ENCODE measurements around the gene HIGD1C.
"Not testable (repeated sequence)": the region's sequence is repeated elsewhere in the genome, so short reads cannot be mapped to it uniquely, and the experiment has no call there.

The HIGD1C gene

GRCh38 chr12:50952510-50952909 lies at the start of gene HIGD1C:
HIGD1C (plus strand) TSS chr12:50952544; CDS start chr12:50953999, 1,455 bp downstream.
- H3K36me3 Mint-ChIP-seq (ENCODE audit: insufficient read depth), result no peaks in the 10 kb centered on the region
- DNase-seq (ENCODE audit: low spot score in 2 of 2) (no peak), ATAC-seq (replicated peaks; ENCODE audit: extremely low read depth, poor library complexity, severe bottlenecking) (no peak)
- H3K4me3 Mint-ChIP-seq, result no peak within 1 kb of the TSS
- H3K9me3 Mint-ChIP-seq, result no peaks in the 10 kb centered on the region
- no peaks in the 10 kb centered on the region for H3K4me1 Mint-ChIP-seq
- no peak within 1 kb of the TSS for H3K27ac Mint-ChIP-seq (ENCODE audit: low read depth)
- no peaks in the 10 kb centered on the region for H3K27me3 Mint-ChIP-seq

DNA sequence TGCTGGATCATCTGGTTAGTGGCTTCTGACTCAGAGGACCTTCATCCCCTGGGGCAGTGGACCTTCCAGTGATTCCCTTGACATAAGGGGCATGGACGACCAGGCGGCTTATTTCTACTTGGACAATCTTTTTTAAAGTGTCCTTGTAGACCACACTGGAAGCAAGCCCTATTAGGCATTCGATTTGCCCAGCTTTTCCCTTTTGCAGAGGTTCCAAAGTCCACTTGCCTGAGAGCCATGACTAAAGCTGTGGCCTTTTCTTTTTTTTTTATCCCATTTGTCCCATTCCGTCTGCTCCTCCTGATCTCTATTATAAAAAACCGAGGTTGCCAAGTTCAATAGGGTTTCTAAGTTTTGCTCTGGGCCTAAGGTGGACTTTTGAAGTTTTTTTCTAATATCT lies 43.9 kb upstream of the HIGD1C start:
- H3K27ac Mint-ChIP-seq (ENCODE audit: low read depth); H3K36me3 Mint-ChIP-seq (ENCODE audit: insufficient read depth); DNase-seq (ENCODE audit: low spot score in 2 of 2); H3K4me3 Mint-ChIP-seq; ATAC-seq (replicated peaks; ENCODE audit: extremely low read depth, poor library complexity, severe bottlenecking); H3K4me1 Mint-ChIP-seq; H3K9me3 Mint-ChIP-seq: not testable (repeated sequence)
- H3K27me3 Mint-ChIP-seq, result peaks cover 28% of the 10 kb centered on the region

DNA sequence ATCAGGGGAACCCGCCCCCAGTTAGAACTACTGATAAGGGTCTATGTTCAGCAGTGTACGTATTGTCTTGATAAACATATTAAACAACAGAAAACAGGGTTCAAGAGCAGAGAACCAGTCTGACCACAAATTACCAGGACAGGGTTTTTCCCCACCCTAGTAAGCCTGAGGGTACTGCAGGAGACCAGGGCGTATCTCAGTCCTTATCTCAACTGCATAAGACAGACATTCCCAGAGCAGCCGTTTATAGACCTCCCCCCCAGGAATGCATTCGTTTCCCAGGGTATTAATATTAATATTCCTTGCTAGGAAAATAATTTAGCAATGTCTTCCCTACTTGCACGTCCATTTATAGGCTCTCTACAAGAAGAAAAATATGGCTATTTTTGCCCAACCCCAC lies 40.0 kb upstream of the HIGD1C start:
- H3K36me3 Mint-ChIP-seq (ENCODE audit: insufficient read depth); DNase-seq (ENCODE audit: low spot score in 2 of 2); ATAC-seq (replicated peaks; ENCODE audit: extremely low read depth, poor library complexity, severe bottlenecking); H3K27ac Mint-ChIP-seq (ENCODE audit: low read depth); H3K4me1 Mint-ChIP-seq; H3K4me3 Mint-ChIP-seq: not testable (repeated sequence)
- peaks cover 11% of the 10 kb centered on the region for H3K9me3 Mint-ChIP-seq
- peaks cover 33% of the 10 kb centered on the region for H3K27me3 Mint-ChIP-seq

- H3K9me3 Mint-ChIP-seq, result peaks cover 11% of the 10 kb centered on the region
- no peak overlapping the region for H3K27ac Mint-ChIP-seq (ENCODE audit: low read depth)
- no peaks in the 10 kb centered on the region for H3K36me3 Mint-ChIP-seq (ENCODE audit: insufficient read depth)
- H3K27me3 Mint-ChIP-seq, result peaks cover 42% of the 10 kb centered on the region
- no peak for DNase-seq (ENCODE audit: low spot score in 2 of 2)
- H3K4me3 Mint-ChIP-seq, result no peak overlapping the region
- no peaks in the 10 kb centered on the region for H3K4me1 Mint-ChIP-seq
- no peak for ATAC-seq (replicated peaks; ENCODE audit: extremely low read depth, poor library complexity, severe bottlenecking)
Observed at GRCh38 chr12:50913224-50913623, 39.1 kb upstream of the HIGD1C start.

DNA sequence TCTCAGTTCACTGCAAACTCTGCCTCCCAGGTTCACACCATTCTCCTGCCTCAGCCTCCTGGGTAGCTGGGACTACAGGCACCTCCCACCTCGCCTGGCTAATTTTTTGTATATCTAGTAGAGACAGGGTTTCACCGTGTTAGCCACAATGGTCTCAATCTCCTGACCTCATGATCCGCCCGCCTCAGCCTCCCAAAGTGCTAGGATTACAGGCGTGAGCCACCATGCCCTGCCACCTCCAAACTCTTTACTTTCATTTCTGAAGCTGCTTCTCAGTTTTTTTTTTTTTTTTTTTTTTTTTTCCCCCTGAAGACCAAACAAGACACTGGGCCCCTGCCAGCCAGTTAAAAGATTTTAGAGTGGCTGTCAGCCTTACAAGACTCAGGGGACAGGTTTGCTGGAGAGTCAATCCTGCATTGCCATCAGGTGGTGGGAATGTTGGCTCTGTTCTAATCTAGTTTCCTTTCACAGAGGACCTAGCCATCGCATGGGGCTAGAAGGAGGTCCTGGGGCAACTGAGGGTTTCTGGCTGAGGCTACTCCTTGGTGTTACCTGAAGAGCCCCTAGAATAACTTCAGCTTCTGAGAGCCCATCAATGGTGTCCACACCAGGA lies 37.4 kb upstream of the HIGD1C start:
- Mint-ChIP-seq H3K36me3 (ENCODE audit: insufficient read depth) (no peaks in the 10 kb centered on the region), H3K27me3 (peaks cover 38% of the 10 kb centered on the region), H3K27ac (ENCODE audit: low read depth) (no peak overlapping the region), H3K4me1 (no peaks in the 10 kb centered on the region), H3K4me3 (no peak overlapping the region), H3K9me3 (peaks cover 11% of the 10 kb centered on the region)
- DNase-seq (ENCODE audit: low spot score in 2 of 2) (no peak), ATAC-seq (replicated peaks; ENCODE audit: extremely low read depth, poor library complexity, severe bottlenecking) (no peak)

GRCh38 chr12:50916292-50916691 lies 36.1 kb upstream of the HIGD1C start:
- Mint-ChIP-seq H3K36me3 (ENCODE audit: insufficient read depth) (no peaks in the 10 kb centered on the region), H3K27me3 (peaks cover 27% of the 10 kb centered on the region), H3K27ac (ENCODE audit: low read depth) (no peak overlapping the region), H3K4me1 (no peaks in the 10 kb centered on the region), H3K4me3 (no peak overlapping the region), H3K9me3 (peaks cover 11% of the 10 kb centered on the region)
- ATAC-seq (replicated peaks; ENCODE audit: extremely low read depth, poor library complexity, severe bottlenecking) (no peak), DNase-seq (ENCODE audit: low spot score in 2 of 2) (no peak)

GRCh38 chr12:50918584-50919316 lies 33.6 kb upstream of the HIGD1C start:
- Mint-ChIP-seq H3K4me1 (peaks cover 1% of the 10 kb centered on the region), H3K27ac (ENCODE audit: low read depth) (no peak overlapping the region), H3K36me3 (ENCODE audit: insufficient read depth) (no peaks in the 10 kb centered on the region), H3K4me3 (no peak overlapping the region), H3K9me3 (peaks cover 5% of the 10 kb centered on the region), H3K27me3 (peaks cover 19% of the 10 kb centered on the region)
- DNase-seq (ENCODE audit: low spot score in 2 of 2) (no peak), ATAC-seq (replicated peaks; ENCODE audit: extremely low read depth, poor library complexity, severe bottlenecking) (no peak)

GRCh38 chr12:50922820-50923219 lies 29.5 kb upstream of the HIGD1C start:
- ATAC-seq (replicated peaks; ENCODE audit: extremely low read depth, poor library complexity, severe bottlenecking) (no peak), DNase-seq (ENCODE audit: low spot score in 2 of 2) (no peak)
- no peaks in the 10 kb centered on the region for H3K9me3 Mint-ChIP-seq
- peak overlapping the region; percentile 28 for H3K4me3 Mint-ChIP-seq
- no peak overlapping the region for H3K27ac Mint-ChIP-seq (ENCODE audit: low read depth)
- peaks cover 10% of the 10 kb centered on the region for H3K27me3 Mint-ChIP-seq
- H3K4me1 Mint-ChIP-seq, result peaks cover 21% of the 10 kb centered on the region
- peaks cover 5% of the 10 kb centered on the region for H3K36me3 Mint-ChIP-seq (ENCODE audit: insufficient read depth)

DNA sequence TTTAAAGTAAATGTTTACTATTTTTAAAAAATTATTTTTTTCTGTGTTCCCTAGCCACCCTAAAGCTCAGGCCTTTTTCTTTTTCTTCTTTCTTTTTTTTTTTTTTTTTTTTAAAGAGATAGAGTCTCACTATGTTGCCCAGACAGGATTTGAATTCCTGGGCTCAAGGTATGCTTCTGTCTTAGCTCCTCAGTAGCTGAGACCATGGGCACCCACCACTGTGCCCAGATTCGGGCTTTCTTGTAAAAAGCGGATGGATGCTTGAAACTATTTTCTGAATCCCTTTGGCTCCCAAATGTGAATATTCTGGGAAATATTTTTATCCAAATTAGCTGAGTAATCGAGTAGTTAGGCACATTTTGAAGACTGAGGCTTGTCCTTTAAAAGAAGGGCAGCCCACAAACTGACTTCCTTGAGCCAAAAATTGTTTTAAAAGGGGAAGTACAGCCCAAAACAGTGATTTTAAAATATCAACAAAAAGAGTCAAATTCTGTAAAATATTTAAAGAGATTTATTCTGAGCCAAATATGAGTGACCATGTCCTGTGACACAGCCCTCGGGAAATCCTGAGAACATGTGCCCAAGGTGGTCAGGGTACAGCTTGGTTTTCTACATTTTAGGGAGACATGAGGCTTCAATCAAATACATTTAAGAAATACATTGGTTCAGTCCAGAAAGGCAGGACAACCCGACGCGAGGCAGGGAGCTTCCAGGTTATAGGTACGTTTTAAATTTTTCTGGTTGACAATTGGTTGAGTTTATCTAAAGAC lies 28.8 kb upstream of the HIGD1C start:
- no peak overlapping the region for H3K27ac Mint-ChIP-seq (ENCODE audit: low read depth)
- peaks cover 21% of the 10 kb centered on the region for H3K4me1 Mint-ChIP-seq
- H3K4me3 Mint-ChIP-seq, result peak overlapping the region; percentile 70
- H3K9me3 Mint-ChIP-seq, result no peaks in the 10 kb centered on the region
- peaks cover 5% of the 10 kb centered on the region for H3K36me3 Mint-ChIP-seq (ENCODE audit: insufficient read depth)
- DNase-seq (ENCODE audit: low spot score in 2 of 2) (no peak), ATAC-seq (replicated peaks; ENCODE audit: extremely low read depth, poor library complexity, severe bottlenecking) (no peak)
- peaks cover 2% of the 10 kb centered on the region for H3K27me3 Mint-ChIP-seq

DNA sequence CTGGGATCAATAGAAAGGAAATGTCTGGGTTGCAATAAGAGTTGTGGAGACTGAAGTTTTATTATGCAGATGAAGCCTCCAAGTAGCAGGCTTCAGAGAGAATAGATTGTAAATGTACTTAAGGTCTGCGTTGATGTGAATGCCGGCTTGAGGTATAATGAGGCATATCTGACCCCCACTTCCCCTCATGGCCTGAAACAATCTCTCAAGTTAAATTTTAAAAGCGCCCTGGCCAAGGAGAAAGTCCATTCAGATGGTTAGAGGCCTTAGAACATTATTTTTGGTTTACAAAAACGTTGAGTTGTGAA lies 28.3 kb upstream of the HIGD1C start:
- Mint-ChIP-seq H3K27me3 (no peaks in the 10 kb centered on the region), H3K4me3 (peak overlapping the region; percentile 70), H3K27ac (ENCODE audit: low read depth) (no peak overlapping the region), H3K36me3 (ENCODE audit: insufficient read depth) (peaks cover 5% of the 10 kb centered on the region), H3K9me3 (no peaks in the 10 kb centered on the region), H3K4me1 (peaks cover 21% of the 10 kb centered on the region)
- no peak for DNase-seq (ENCODE audit: low spot score in 2 of 2)
- no peak for ATAC-seq (replicated peaks; ENCODE audit: extremely low read depth, poor library complexity, severe bottlenecking)

- H3K27ac Mint-ChIP-seq (ENCODE audit: low read depth), result peak overlapping the region; percentile 65
- H3K4me1 Mint-ChIP-seq, result peaks cover 21% of the 10 kb centered on the region
- DNase-seq (ENCODE audit: low spot score in 2 of 2), result no peak
- H3K36me3 Mint-ChIP-seq (ENCODE audit: insufficient read depth), result peaks cover 5% of the 10 kb centered on the region
- H3K9me3 Mint-ChIP-seq, result no peaks in the 10 kb centered on the region
- no peaks in the 10 kb centered on the region for H3K27me3 Mint-ChIP-seq
- peak overlapping the region; percentile 70 for H3K4me3 Mint-ChIP-seq
- ATAC-seq (replicated peaks; ENCODE audit: extremely low read depth, poor library complexity, severe bottlenecking), result peak; percentile 76
Observed at GRCh38 chr12:50924439-50925341, 27.7 kb upstream of the HIGD1C start.

DNA sequence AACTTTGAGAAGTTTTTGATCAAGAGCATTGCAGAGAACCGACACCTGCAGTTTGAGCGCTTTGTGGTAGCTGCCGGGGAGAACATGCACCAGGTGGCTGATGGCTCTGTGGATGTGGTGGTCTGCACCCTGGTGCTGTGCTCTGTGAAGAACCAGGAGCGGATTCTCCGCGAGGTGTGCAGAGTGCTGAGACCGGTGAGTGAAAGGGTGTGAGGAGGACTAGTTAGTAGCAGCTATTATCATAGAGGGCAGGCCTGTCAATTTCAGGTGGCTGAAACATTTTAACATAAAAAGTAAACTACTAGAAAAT lies 27.0 kb upstream of the HIGD1C start:
- Mint-ChIP-seq H3K9me3 (no peaks in the 10 kb centered on the region), H3K4me1 (peaks cover 21% of the 10 kb centered on the region), H3K4me3 (peak overlapping the region; percentile 70), H3K36me3 (ENCODE audit: insufficient read depth) (peaks cover 7% of the 10 kb centered on the region), H3K27ac (ENCODE audit: low read depth) (peak overlapping the region; percentile 65), H3K27me3 (no peaks in the 10 kb centered on the region)
- no peak for DNase-seq (ENCODE audit: low spot score in 2 of 2)
- ATAC-seq (replicated peaks; ENCODE audit: extremely low read depth, poor library complexity, severe bottlenecking), result no peak

Data from central memory CD8-positive, alpha-beta T cell (primary cell).